Type B pancreatic cell (in vitro differentiated cells): ENCODE data around the gene GRID2. TPM values are rescaled to one million over a fixed set of nuclear protein-coding genes. Genes with fewer than 3 reads are reported as not detected.

Experiments
- DNase-seq: peaks from one replicate; pipeline ENCODE4 v3.0.0; 2021; ENCODE audit warnings: mixed read lengths; ENCODE audit not compliant: unreplicated experiment; ENCODE audit errors: extremely low spot score
- H3K27ac Mint-ChIP-seq: 2 replicates; pipeline ENCODE4 v1.8.0; 2021; ENCODE audit warnings: mild to moderate bottlenecking, mixed read lengths
- H3K27me3 Mint-ChIP-seq: 2 replicates; pipeline ENCODE4 v1.8.0; 2021; ENCODE audit warnings: mixed read lengths
- H3K36me3 Mint-ChIP-seq: 2 replicates; pipeline ENCODE4 v1.8.0; 2021; ENCODE audit warnings: mixed read lengths
- H3K4me1 Mint-ChIP-seq: one replicate; pipeline ENCODE4 v1.8.0; 2021; ENCODE audit warnings: mixed read lengths; ENCODE audit not compliant: unreplicated experiment
- H3K4me3 Mint-ChIP-seq: 2 replicates; pipeline ENCODE4 v1.8.0; 2021; ENCODE audit warnings: mild to moderate bottlenecking, mixed read lengths
- H3K9me3 Mint-ChIP-seq: 2 replicates; pipeline ENCODE4 v1.8.0; 2021; ENCODE audit warnings: mixed read lengths
- CTCF ChIP-seq: fragments of 200-600 bp; sonication (generic); conservative IDR thresholded peaks from 2 replicates; pipeline ENCODE4 v1.5.0; 2021; ENCODE audit warnings: antibody characterized with exemption, mild to moderate bottlenecking
- total RNA-seq: library from RNA; stranded (reverse); gene quantifications from 2 replicates; pipeline ENCODE4 v1.2.1, GENCODE V29; 2021; ENCODE audit warnings: low replicate concordance

Gene GRID2
- total RNA-seq, 1 donor from 2014 or later = 1.7 TPM

- no peaks in the 10 kb centered on the region for H3K36me3 Mint-ChIP-seq
- H3K27me3 Mint-ChIP-seq = no peaks in the 10 kb centered on the region
- no peak overlapping the region for H3K4me3 Mint-ChIP-seq
- H3K9me3 Mint-ChIP-seq = no peaks in the 10 kb centered on the region
- no peak for DNase-seq
- H3K27ac Mint-ChIP-seq = no peak overlapping the region
- TF ChIP-seq CTCF = no peak
- H3K4me1 Mint-ChIP-seq = no peaks in the 10 kb centered on the region
These were observed 332.5 kb downstream of the GRID2 start for GRCh38 chr4:92636038-92636806.

- DNase-seq = no peak
- Mint-ChIP-seq H3K27ac (no peak overlapping the region), H3K4me1 (no peaks in the 10 kb centered on the region), H3K9me3 (no peaks in the 10 kb centered on the region), H3K4me3 (no peak overlapping the region), H3K36me3 (no peaks in the 10 kb centered on the region), H3K27me3 (no peaks in the 10 kb centered on the region)
- TF ChIP-seq CTCF = no peak
These were observed 337.6 kb downstream of the GRID2 start for GRCh38 chr4:92641409-92641808.

GRCh38 chr4:92646826-92647225 is 343.1 kb downstream of the GRID2 start:
- DNase-seq = no peak
- no peak for TF ChIP-seq CTCF
- Mint-ChIP-seq H3K36me3 (no peaks in the 10 kb centered on the region), H3K27ac (no peak overlapping the region), H3K27me3 (no peaks in the 10 kb centered on the region), H3K4me3 (no peak overlapping the region), H3K4me1 (no peaks in the 10 kb centered on the region), H3K9me3 (no peaks in the 10 kb centered on the region)

- H3K4me3 Mint-ChIP-seq = no peak overlapping the region
- no peaks in the 10 kb centered on the region for H3K4me1 Mint-ChIP-seq
- no peak overlapping the region for H3K27ac Mint-ChIP-seq
- H3K9me3 Mint-ChIP-seq = no peaks in the 10 kb centered on the region
- no peaks in the 10 kb centered on the region for H3K36me3 Mint-ChIP-seq
- no peak for TF ChIP-seq CTCF
- DNase-seq = no peak
- H3K27me3 Mint-ChIP-seq = no peaks in the 10 kb centered on the region
These were observed 347.8 kb downstream of the GRID2 start for GRCh38 chr4:92651536-92651935.

- no peak for TF ChIP-seq CTCF
- Mint-ChIP-seq H3K9me3 (no peaks in the 10 kb centered on the region), H3K36me3 (no peaks in the 10 kb centered on the region), H3K27ac (no peak overlapping the region), H3K4me1 (no peaks in the 10 kb centered on the region), H3K27me3 (no peaks in the 10 kb centered on the region), H3K4me3 (no peak overlapping the region)
- DNase-seq = no peak
These were observed 350.3 kb downstream of the GRID2 start for GRCh38 chr4:92654084-92654483.

GRCh38 chr4:92657695-92658094 is 353.9 kb downstream of the GRID2 start:
- Mint-ChIP-seq H3K27me3 (no peaks in the 10 kb centered on the region), H3K4me1 (no peaks in the 10 kb centered on the region), H3K9me3 (no peaks in the 10 kb centered on the region), H3K36me3 (no peaks in the 10 kb centered on the region), H3K27ac (no peak overlapping the region), H3K4me3 (no peak overlapping the region)
- DNase-seq = no peak
- TF ChIP-seq CTCF = no peak
